ENCODE data around the gene CATSPERD.

DNA sequence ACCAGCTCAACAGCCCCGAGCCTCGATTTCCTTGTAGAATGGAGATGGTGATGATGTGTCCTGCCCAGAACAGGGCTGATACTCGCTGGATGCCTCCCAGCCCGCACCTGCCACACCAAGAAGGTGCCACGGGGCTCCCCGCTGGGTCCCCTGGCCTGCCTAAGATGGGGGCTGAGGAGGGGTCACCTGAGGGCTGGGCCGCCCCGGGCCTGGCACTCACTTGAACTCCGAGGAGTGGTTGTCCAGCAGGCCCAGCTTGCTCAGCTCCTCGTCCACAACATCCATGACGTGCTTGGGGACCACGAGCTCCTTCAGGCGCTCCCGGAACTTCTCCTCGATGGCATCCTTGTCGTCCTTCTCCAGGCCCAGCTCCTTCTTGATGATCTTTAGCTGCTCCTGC lies 14.9 kb upstream of the CATSPERD start:
- TF ChIP-seq, protein P1, sequence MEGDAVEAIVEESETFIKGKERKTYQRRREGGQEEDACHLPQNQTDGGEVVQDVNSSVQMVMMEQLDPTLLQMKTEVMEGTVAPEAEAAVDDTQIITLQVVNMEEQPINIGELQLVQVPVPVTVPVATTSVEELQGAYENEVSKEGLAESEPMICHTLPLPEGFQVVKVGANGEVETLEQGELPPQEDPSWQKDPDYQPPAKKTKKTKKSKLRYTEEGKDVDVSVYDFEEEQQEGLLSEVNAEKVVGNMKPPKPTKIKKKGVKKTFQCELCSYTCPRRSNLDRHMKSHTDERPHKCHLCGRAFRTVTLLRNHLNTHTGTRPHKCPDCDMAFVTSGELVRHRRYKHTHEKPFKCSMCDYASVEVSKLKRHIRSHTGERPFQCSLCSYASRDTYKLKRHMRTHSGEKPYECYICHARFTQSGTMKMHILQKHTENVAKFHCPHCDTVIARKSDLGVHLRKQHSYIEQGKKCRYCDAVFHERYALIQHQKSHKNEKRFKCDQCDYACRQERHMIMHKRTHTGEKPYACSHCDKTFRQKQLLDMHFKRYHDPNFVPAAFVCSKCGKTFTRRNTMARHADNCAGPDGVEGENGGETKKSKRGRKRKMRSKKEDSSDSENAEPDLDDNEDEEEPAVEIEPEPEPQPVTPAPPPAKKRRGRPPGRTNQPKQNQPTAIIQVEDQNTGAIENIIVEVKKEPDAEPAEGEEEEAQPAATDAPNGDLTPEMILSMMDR (IDR thresholded peaks at IDR 0.05), result no peak
- TF ChIP-seq POLR2A (IDR thresholded peaks at IDR 0.05), result no peak

Data from body of pancreas (tissue), 4 donors.